MM.1S (cell line): ENCODE measurements around the gene CORO7.

Source experiments
- DNase-seq: peaks from one replicate; pipeline ENCODE4 v3.0.0-alpha.2; 2015
- H2AFZ ChIP-seq: fragments of 300-600 bp; sonication (generic); 2 replicates; pipeline ENCODE4 v1.6.0; 2016; ENCODE audit warnings: antibody characterized with exemption, low read length
- H3F3A ChIP-seq: fragments of 300-600 bp; sonication (generic); 2 replicates; pipeline ENCODE4 v1.6.1; 2016; ENCODE audit warnings: mild to moderate bottlenecking, antibody characterized with exemption, low read length, moderate library complexity, mixed read lengths; ENCODE audit not compliant: insufficient read depth
- H3K27ac ChIP-seq: fragments of 300-600 bp; sonication (generic); 2 replicates; pipeline ENCODE4 v1.5.1; 2016; ENCODE audit warnings: mild to moderate bottlenecking, low read length
- H3K27me3 ChIP-seq: fragments of 300-600 bp; sonication (generic); replicated peaks from 2 replicates; pipeline ENCODE4 v1.6.0; 2016; ENCODE audit warnings: low read length; ENCODE audit not compliant: insufficient read depth
- H3K36me3 ChIP-seq: fragments of 300-600 bp; sonication (generic); replicated peaks from 2 replicates; pipeline ENCODE4 v1.6.1; 2016; ENCODE audit warnings: mild to moderate bottlenecking, low read length, mixed read lengths; ENCODE audit not compliant: insufficient read depth
- H3K4me1 ChIP-seq: fragments of 300-600 bp; sonication (generic); 2 replicates; pipeline ENCODE4 v1.6.1; 2016; ENCODE audit warnings: low read length, mixed read lengths
- H3K4me2 ChIP-seq: fragments of 300-600 bp; sonication (generic); 2 replicates; pipeline ENCODE4 v1.6.0; 2016; ENCODE audit warnings: low read depth, low read length
- H3K4me3 ChIP-seq: fragments of 300-600 bp; sonication (generic); 2 replicates; pipeline ENCODE4 v1.5.1; 2016; ENCODE audit warnings: low read length, mixed read lengths
- H3K79me2 ChIP-seq: fragments of 300-600 bp; sonication (generic); 2 replicates; pipeline ENCODE4 v1.6.1; 2016; ENCODE audit warnings: mixed run types, low read length, mixed read lengths
- H3K9ac ChIP-seq: fragments of 300-600 bp; sonication (generic); 2 replicates; pipeline ENCODE4 v1.6.1; 2016; ENCODE audit warnings: low read length, mixed read lengths
- H3K9me2 ChIP-seq: fragments of 300-600 bp; sonication (generic); replicated peaks from 2 replicates; pipeline ENCODE4 v1.6.1; 2016; ENCODE audit warnings: mild to moderate bottlenecking, low read length, mixed read lengths; ENCODE audit not compliant: insufficient read depth
- H3K9me3 ChIP-seq: fragments of 300-600 bp; sonication (generic); replicated peaks from 2 replicates; pipeline ENCODE4 v1.6.1; 2016; ENCODE audit warnings: mild to moderate bottlenecking, low read length, mixed read lengths; ENCODE audit not compliant: insufficient read depth
- H4K20me1 ChIP-seq: fragments of 300-600 bp; sonication (generic); 2 replicates; pipeline ENCODE4 v1.6.1; 2016; ENCODE audit warnings: mild to moderate bottlenecking, low read length, moderate library complexity, mixed read lengths; ENCODE audit not compliant: insufficient read depth
- CTCF ChIP-seq: fragments of 300-600 bp; sonication (generic); IDR thresholded peaks from 2 replicates; pipeline ENCODE4 v1.5.1; 2016; ENCODE audit warnings: antibody characterized with exemption, low read length, mixed read lengths
- EZH2 ChIP-seq: fragments of 300-600 bp; sonication (generic); optimal IDR thresholded peaks from 2 replicates; pipeline ENCODE3; 2017; ENCODE audit warnings: low read depth, mild to moderate bottlenecking, antibody characterized with exemption, low read length, mixed read lengths
- EZH2phosphoT487 ChIP-seq: fragments of 300-600 bp; sonication (generic); IDR thresholded peaks from 2 replicates; pipeline ENCODE4 v1.6.1; 2018; ENCODE audit warnings: antibody characterized with exemption, low read length

CORO7 gene

DNA sequence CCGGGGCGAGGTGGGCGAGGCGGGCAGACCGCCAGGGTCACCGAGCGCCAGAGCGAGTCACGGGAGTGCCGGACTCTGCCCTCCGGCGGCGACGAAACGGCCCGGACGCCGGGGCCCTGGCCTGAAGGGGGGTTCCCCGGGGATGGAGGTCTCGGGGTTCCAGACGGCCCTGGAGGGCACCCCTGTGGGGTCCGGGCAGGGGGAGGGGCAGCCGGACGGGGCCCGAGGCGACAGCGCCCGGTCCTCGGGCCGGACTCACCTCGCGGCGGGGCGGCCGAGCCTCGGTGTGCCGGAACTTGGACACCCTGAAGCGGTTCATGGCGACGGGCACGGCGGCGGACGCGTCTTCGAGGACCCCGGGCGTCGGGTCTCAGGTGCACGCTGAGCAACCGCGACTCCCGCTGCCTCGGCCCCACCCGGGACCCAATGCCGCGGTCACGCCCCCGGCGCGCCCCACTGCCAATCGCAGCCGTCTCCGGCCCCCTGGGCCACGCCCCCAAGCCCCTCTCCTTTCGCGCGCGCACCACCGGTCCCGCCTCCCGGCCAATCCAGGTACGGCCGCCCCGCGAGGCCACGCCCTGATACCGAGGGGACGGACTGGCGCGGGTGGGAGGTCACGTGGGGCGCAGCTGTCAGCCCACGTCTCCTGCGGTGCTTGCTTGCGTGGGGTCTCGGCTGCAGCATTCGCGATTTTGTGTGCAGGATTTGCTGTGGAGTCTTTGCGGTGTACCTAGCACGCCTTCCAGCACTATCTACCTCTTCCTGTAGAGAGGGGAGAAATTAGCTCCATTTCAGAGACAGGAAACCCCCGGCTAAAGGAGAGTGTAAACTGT is at the start of gene CORO7:
TSS of gene CORO7 (minus strand) at position 397 of the 833 bp plus-strand sequence. CDS start at position 319, 78 bp downstream.
- peak within 1 kb of the TSS; percentile 78 for H2AFZ ChIP-seq
- peaks cover 50% of the 10 kb centered on the region for H3K79me2 ChIP-seq
- TF ChIP-seq EZH2phosphoT487, result no peak
- TF ChIP-seq CTCF, result no peak
- TF ChIP-seq EZH2, result no peak
- H3K27ac ChIP-seq, result peak within 1 kb of the TSS; percentile 93
- H3K9me2 ChIP-seq, result no peaks in the 10 kb centered on the region
- H4K20me1 ChIP-seq, result peaks cover 12% of the 10 kb centered on the region
- H3F3A ChIP-seq, result peaks cover 22% of the 10 kb centered on the region
- H3K4me1 ChIP-seq, result no peaks in the 10 kb centered on the region; the same call in 1 of the 2 replicates
- peak within 1 kb of the TSS; percentile 80 for H3K4me3 ChIP-seq
- no peaks in the 10 kb centered on the region for H3K27me3 ChIP-seq
- no peaks in the 10 kb centered on the region for H3K36me3 ChIP-seq
- H3K4me2 ChIP-seq, result peak within 1 kb of the TSS; percentile 86
- peak within 1 kb of the TSS; percentile 96 for H3K9ac ChIP-seq
- no peaks in the 10 kb centered on the region for H3K9me3 ChIP-seq
- peak; percentile 96 for DNase-seq

- H3K9ac ChIP-seq, result no peak overlapping the region
- H3K4me1 ChIP-seq, result no peaks in the 10 kb centered on the region
- no peaks in the 10 kb centered on the region for H3K36me3 ChIP-seq
- no peaks in the 10 kb centered on the region for H4K20me1 ChIP-seq
- no peak overlapping the region for H3K27ac ChIP-seq
- H2AFZ ChIP-seq, result no peak overlapping the region
- H3K4me3 ChIP-seq, result no peak overlapping the region
- no peaks in the 10 kb centered on the region for H3K27me3 ChIP-seq
- H3K4me2 ChIP-seq, result no peak overlapping the region
- TF ChIP-seq CTCF, result no peak
- no peaks in the 10 kb centered on the region for H3K9me2 ChIP-seq
- DNase-seq, result no peak
- H3K79me2 ChIP-seq, result no peaks in the 10 kb centered on the region
- H3F3A ChIP-seq, result no peaks in the 10 kb centered on the region
- no peaks in the 10 kb centered on the region for H3K9me3 ChIP-seq
Observed at GRCh38 chr16:4463522-4464163, 47.2 kb upstream of the CORO7 start.

GRCh38 chr16:4461250-4462085 is 45.1 kb upstream of the CORO7 start:
- no peak overlapping the region for H3K27ac ChIP-seq
- no peak for DNase-seq

More at GRCh38 chr16:4461250-4462085, 45.1 kb upstream of the CORO7 start:
- H4K20me1 ChIP-seq, result no peaks in the 10 kb centered on the region
- no peaks in the 10 kb centered on the region for H3K9me3 ChIP-seq
- H3K4me3 ChIP-seq, result no peak overlapping the region
- H2AFZ ChIP-seq, result no peak overlapping the region
- H3K27me3 ChIP-seq, result no peaks in the 10 kb centered on the region
- H3K79me2 ChIP-seq, result no peaks in the 10 kb centered on the region
- H3K4me2 ChIP-seq, result no peak overlapping the region
- no peaks in the 10 kb centered on the region for H3K9me2 ChIP-seq
- no peaks in the 10 kb centered on the region for H3K36me3 ChIP-seq
- no peak overlapping the region for H3K9ac ChIP-seq
- no peaks in the 10 kb centered on the region for H3K4me1 ChIP-seq
- no peaks in the 10 kb centered on the region for H3F3A ChIP-seq
- no peak for TF ChIP-seq CTCF
- TF ChIP-seq EZH2, result no peak
- TF ChIP-seq EZH2phosphoT487, result no peak
